ENCODE results near the gene UTS2B.

UTS2B gene

GRCh38 chr3:191360620-191361019 lies 30.3 kb upstream of the UTS2B start:
- Histone ChIP-seq H3K9me3 (ENCODE audit: control insufficient read depth, insufficient read depth, low read depth, low read length) (no peaks in the 10 kb centered on the region), H3K36me3 (ENCODE audit: control insufficient read depth in 2 of 2, insufficient read depth in 1 of 2, low read length in 2 of 2) (peaks cover 5 to 42% of the 10 kb centered on the region in 2 experiments; a peak in 2 of 3 replicates), H3K27ac (ENCODE audit: extremely low read depth, low read depth, low read length) (no peak overlapping the region), H3K4me1 (ENCODE audit: control insufficient read depth, insufficient read depth, low read length) (peaks cover 23% of the 10 kb centered on the region), H3K4me3 (ENCODE audit: low read depth, low read length) (no peak overlapping the region)
- TF ChIP-seq ZNF610 (tag by site-specific recombination; IDR thresholded peaks at IDR 0.05; ENCODE audit: borderline replicate concordance) (no peak), ZNF792 (tag by site-specific recombination; IDR thresholded peaks at IDR 0.05) (no peak), HOXD13 (CRISPR knock-in tag; IDR thresholded peaks at IDR 0.05; ENCODE audit: borderline replicate concordance) (no peak), ZNF202 (tag by site-specific recombination; IDR thresholded peaks at IDR 0.05; ENCODE audit: borderline replicate concordance) (no peak), ZNF398 (tag by site-specific recombination; IDR thresholded peaks at IDR 0.05) (no peak), ZNF510 (tag by site-specific recombination; IDR thresholded peaks at IDR 0.05; ENCODE audit: insufficient replicate concordance) (no peak), ZNF146 (tag by site-specific recombination; IDR thresholded peaks at IDR 0.05) (no peak)
- CTCF ChIA-PET, result interaction anchor here (0.6 kb wide), 1 partner anchor 1093 kb away, joined by 3 read pairs; no protein-coding TSS in a partner anchor
- POLR2A ChIA-PET, result no interaction called here

GRCh38 chr3:191358929-191359328 lies 28.6 kb upstream of the UTS2B start:
- Histone ChIP-seq H3K9me3 (ENCODE audit: control insufficient read depth, insufficient read depth, low read depth, low read length) (no peaks in the 10 kb centered on the region), H3K27ac (ENCODE audit: extremely low read depth, low read depth, low read length) (no peak overlapping the region), H3K4me1 (ENCODE audit: control insufficient read depth, insufficient read depth, low read length) (peaks cover 23% of the 10 kb centered on the region), H3K4me3 (ENCODE audit: low read depth, low read length) (no peak overlapping the region), H3K36me3 (ENCODE audit: control insufficient read depth in 2 of 2, insufficient read depth in 1 of 2, low read length in 2 of 2) (peaks cover 5 to 40% of the 10 kb centered on the region in 2 experiments; a peak in 2 of 3 replicates)
- TF ChIP-seq ZNF747 (tag by site-specific recombination; IDR thresholded peaks at IDR 0.05), result no peak
- TF ChIP-seq ZNF404 (tag by site-specific recombination; IDR thresholded peaks at IDR 0.05), result no peak
- TF ChIP-seq ZNF266 (tag by site-specific recombination; IDR thresholded peaks at IDR 0.05; ENCODE audit: low read depth), result no peak
- TF ChIP-seq ZIC2 (tag by site-specific recombination; IDR thresholded peaks at IDR 0.05), result no peak
- no peak for TF ChIP-seq ZNF670 (tag by site-specific recombination; IDR thresholded peaks at IDR 0.05; ENCODE audit: low read depth)
- TF ChIP-seq ZFP69B (tag by site-specific recombination; IDR thresholded peaks at IDR 0.05), result no peak
- no peak for TF ChIP-seq ZNF692 (tag by site-specific recombination; IDR thresholded peaks at IDR 0.05)
- no peak for TF ChIP-seq AEBP2 (tag by site-specific recombination; IDR thresholded peaks at IDR 0.05; ENCODE audit: borderline replicate concordance)
- POLR2A ChIA-PET, result no interaction called here
- CTCF ChIA-PET, result interaction anchor here (0.6 to 1.2 kb wide), 3 partner anchors 9 to 32 kb away, joined by 3 read pairs; no protein-coding TSS in a partner anchor

- Histone ChIP-seq H3K27ac (ENCODE audit: extremely low read depth, low read depth, low read length) (no peak overlapping the region), H3K9me3 (ENCODE audit: control insufficient read depth, insufficient read depth, low read depth, low read length) (no peaks in the 10 kb centered on the region), H3K36me3 (ENCODE audit: control insufficient read depth in 2 of 2, insufficient read depth in 1 of 2, low read length in 2 of 2) (peaks cover 5 to 31% of the 10 kb centered on the region in 2 experiments; a peak in 2 of 3 replicates), H3K4me3 (ENCODE audit: low read depth, low read length) (no peak overlapping the region), H3K4me1 (ENCODE audit: control insufficient read depth, insufficient read depth, low read length) (peaks cover 24% of the 10 kb centered on the region)
- ChIA-PET POLR2A (no interaction called here), CTCF (interaction anchor here (0.7 kb wide), 1 partner anchor 15 kb away, joined by 3 read pairs; no protein-coding TSS in a partner anchor)
- TF ChIP-seq SCRT2 (tag by site-specific recombination; IDR thresholded peaks at IDR 0.05) (no peak), ZNF362 (tag by site-specific recombination; IDR thresholded peaks at IDR 0.05) (no peak), ZFHX2 (tag by site-specific recombination; conservative IDR thresholded peaks at IDR 0.05) (no peak), GFI1B (tag by site-specific recombination; IDR thresholded peaks at IDR 0.05) (no peak), KLF17 (tag by site-specific recombination; IDR thresholded peaks at IDR 0.05) (no peak), KLF1 (tag by site-specific recombination; IDR thresholded peaks at IDR 0.05) (no peak), ZBTB6 (tag by site-specific recombination; IDR thresholded peaks at IDR 0.05) (no peak), ZNF239 (tag by site-specific recombination; IDR thresholded peaks at IDR 0.05) (no peak), ZNF416 (tag by site-specific recombination; IDR thresholded peaks at IDR 0.05) (no peak)
Observed at GRCh38 chr3:191357909-191358308, 27.6 kb upstream of the UTS2B start.

All from HEK293 (cell line).